ENCODE results near the gene CSRNP2. TPM values are rescaled to one million over a fixed set of nuclear protein-coding genes. Genes with fewer than 3 reads are reported as not detected.

Gene CSRNP2
- total RNA-seq, 1 experiment from 2014 or later, result 33.7 TPM

DNA sequence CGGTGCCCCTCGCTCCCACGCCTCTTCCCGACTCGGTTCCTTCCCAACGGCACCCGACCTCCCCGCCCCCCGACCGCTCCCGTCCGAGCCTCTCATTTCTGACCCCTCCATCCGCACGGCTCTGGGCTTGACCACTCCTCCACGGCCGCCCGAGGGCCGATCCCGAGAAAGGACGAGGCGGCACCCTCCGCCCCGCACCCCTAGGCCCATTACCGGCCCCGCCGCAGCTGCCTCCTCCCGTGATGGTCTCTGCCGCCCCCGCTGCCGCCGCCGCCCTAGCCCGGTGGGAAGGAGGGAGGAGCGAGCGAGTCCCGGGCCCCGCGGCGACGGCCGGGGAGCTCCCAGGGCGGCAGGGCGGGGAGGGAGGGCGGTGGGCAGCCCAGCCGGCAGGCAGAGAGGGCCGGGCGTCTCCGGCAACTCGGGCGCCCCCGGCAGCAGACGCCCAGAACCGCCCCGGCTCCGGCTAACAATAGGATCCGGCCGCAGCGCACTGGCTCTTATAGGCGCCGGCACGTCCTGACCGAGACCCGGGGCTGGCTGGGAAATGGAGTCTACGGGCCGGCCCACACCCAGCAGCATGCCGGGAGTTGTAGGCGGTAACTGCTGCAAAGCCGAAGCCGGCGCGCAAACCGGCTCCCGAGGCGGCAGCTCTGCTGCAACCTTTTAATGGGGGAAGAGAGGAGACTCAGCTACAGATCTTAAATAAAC is at the start of gene CSRNP2 (continued):
- TF ChIP-seq, protein P1, sequence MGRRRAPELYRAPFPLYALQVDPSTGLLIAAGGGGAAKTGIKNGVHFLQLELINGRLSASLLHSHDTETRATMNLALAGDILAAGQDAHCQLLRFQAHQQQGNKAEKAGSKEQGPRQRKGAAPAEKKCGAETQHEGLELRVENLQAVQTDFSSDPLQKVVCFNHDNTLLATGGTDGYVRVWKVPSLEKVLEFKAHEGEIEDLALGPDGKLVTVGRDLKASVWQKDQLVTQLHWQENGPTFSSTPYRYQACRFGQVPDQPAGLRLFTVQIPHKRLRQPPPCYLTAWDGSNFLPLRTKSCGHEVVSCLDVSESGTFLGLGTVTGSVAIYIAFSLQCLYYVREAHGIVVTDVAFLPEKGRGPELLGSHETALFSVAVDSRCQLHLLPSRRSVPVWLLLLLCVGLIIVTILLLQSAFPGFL (CRISPR knock-in tag; IDR thresholded peaks at IDR 0.05; ENCODE audit: borderline replicate concordance), result no peak
- TF ChIP-seq, protein P2, sequence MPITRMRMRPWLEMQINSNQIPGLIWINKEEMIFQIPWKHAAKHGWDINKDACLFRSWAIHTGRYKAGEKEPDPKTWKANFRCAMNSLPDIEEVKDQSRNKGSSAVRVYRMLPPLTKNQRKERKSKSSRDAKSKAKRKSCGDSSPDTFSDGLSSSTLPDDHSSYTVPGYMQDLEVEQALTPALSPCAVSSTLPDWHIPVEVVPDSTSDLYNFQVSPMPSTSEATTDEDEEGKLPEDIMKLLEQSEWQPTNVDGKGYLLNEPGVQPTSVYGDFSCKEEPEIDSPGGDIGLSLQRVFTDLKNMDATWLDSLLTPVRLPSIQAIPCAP (CRISPR knock-in tag; IDR thresholded peaks at IDR 0.05), result 0 out of 2 replicates have a peak, but pooled peaks have one; percentile 69
- TF ChIP-seq ZNF232 (CRISPR knock-in tag; IDR thresholded peaks at IDR 0.05) (no peak), SMAD4 (CRISPR knock-in tag; IDR thresholded peaks at IDR 0.05) (no peak), GABPB1 (CRISPR knock-in tag; IDR thresholded peaks at IDR 0.05) (peak; percentile 32), PRRX2 (CRISPR knock-in tag; IDR thresholded peaks at IDR 0.05) (no peak), ZNF138 (CRISPR knock-in tag; conservative IDR thresholded peaks at IDR 0.05) (peak; percentile 60; the same call in 1 of the 2 replicates), CREB1 (CRISPR knock-in tag; IDR thresholded peaks at IDR 0.05) (no peak), TCF7 (CRISPR knock-in tag; IDR thresholded peaks at IDR 0.05; ENCODE audit: low read depth) (no peak), NR1H2 (CRISPR knock-in tag; IDR thresholded peaks at IDR 0.05) (no peak), HMGA2 (CRISPR knock-in tag; IDR thresholded peaks at IDR 0.05) (no peak), TEAD4 (CRISPR knock-in tag; IDR thresholded peaks at IDR 0.05) (no peak), MYBL2 (CRISPR knock-in tag; IDR thresholded peaks at IDR 0.05) (peak; percentile 77; the same call in 1 of the 2 replicates)
- TF ChIP-seq, protein P3, sequence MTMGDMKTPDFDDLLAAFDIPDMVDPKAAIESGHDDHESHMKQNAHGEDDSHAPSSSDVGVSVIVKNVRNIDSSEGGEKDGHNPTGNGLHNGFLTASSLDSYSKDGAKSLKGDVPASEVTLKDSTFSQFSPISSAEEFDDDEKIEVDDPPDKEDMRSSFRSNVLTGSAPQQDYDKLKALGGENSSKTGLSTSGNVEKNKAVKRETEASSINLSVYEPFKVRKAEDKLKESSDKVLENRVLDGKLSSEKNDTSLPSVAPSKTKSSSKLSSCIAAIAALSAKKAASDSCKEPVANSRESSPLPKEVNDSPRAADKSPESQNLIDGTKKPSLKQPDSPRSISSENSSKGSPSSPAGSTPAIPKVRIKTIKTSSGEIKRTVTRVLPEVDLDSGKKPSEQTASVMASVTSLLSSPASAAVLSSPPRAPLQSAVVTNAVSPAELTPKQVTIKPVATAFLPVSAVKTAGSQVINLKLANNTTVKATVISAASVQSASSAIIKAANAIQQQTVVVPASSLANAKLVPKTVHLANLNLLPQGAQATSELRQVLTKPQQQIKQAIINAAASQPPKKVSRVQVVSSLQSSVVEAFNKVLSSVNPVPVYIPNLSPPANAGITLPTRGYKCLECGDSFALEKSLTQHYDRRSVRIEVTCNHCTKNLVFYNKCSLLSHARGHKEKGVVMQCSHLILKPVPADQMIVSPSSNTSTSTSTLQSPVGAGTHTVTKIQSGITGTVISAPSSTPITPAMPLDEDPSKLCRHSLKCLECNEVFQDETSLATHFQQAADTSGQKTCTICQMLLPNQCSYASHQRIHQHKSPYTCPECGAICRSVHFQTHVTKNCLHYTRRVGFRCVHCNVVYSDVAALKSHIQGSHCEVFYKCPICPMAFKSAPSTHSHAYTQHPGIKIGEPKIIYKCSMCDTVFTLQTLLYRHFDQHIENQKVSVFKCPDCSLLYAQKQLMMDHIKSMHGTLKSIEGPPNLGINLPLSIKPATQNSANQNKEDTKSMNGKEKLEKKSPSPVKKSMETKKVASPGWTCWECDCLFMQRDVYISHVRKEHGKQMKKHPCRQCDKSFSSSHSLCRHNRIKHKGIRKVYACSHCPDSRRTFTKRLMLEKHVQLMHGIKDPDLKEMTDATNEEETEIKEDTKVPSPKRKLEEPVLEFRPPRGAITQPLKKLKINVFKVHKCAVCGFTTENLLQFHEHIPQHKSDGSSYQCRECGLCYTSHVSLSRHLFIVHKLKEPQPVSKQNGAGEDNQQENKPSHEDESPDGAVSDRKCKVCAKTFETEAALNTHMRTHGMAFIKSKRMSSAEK (CRISPR knock-in tag; IDR thresholded peaks at IDR 0.05; ENCODE audit: borderline replicate concordance), result no peak
- TF ChIP-seq, protein P4, sequence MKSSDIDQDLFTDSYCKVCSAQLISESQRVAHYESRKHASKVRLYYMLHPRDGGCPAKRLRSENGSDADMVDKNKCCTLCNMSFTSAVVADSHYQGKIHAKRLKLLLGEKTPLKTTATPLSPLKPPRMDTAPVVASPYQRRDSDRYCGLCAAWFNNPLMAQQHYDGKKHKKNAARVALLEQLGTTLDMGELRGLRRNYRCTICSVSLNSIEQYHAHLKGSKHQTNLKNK (CRISPR knock-in tag; IDR thresholded peaks at IDR 0.05), result peak; percentile 82
- TF ChIP-seq, protein P5, sequence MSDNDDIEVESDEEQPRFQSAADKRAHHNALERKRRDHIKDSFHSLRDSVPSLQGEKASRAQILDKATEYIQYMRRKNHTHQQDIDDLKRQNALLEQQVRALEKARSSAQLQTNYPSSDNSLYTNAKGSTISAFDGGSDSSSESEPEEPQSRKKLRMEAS (CRISPR knock-in tag; IDR thresholded peaks at IDR 0.05), result peak; percentile 39; the same call in 1 of the 2 replicates
- TF ChIP-seq, protein P6, sequence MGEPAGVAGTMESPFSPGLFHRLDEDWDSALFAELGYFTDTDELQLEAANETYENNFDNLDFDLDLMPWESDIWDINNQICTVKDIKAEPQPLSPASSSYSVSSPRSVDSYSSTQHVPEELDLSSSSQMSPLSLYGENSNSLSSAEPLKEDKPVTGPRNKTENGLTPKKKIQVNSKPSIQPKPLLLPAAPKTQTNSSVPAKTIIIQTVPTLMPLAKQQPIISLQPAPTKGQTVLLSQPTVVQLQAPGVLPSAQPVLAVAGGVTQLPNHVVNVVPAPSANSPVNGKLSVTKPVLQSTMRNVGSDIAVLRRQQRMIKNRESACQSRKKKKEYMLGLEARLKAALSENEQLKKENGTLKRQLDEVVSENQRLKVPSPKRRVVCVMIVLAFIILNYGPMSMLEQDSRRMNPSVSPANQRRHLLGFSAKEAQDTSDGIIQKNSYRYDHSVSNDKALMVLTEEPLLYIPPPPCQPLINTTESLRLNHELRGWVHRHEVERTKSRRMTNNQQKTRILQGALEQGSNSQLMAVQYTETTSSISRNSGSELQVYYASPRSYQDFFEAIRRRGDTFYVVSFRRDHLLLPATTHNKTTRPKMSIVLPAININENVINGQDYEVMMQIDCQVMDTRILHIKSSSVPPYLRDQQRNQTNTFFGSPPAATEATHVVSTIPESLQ (CRISPR knock-in tag; IDR thresholded peaks at IDR 0.05), result no peak
- TF ChIP-seq, protein P7, sequence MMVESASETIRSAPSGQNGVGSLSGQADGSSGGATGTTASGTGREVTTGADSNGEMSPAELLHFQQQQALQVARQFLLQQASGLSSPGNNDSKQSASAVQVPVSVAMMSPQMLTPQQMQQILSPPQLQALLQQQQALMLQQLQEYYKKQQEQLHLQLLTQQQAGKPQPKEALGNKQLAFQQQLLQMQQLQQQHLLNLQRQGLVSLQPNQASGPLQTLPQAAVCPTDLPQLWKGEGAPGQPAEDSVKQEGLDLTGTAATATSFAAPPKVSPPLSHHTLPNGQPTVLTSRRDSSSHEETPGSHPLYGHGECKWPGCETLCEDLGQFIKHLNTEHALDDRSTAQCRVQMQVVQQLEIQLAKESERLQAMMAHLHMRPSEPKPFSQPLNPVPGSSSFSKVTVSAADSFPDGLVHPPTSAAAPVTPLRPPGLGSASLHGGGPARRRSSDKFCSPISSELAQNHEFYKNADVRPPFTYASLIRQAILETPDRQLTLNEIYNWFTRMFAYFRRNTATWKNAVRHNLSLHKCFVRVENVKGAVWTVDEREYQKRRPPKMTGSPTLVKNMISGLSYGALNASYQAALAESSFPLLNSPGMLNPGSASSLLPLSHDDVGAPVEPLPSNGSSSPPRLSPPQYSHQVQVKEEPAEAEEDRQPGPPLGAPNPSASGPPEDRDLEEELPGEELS (CRISPR knock-in tag; IDR thresholded peaks at IDR 0.05), result no peak
- TF ChIP-seq, protein P8, sequence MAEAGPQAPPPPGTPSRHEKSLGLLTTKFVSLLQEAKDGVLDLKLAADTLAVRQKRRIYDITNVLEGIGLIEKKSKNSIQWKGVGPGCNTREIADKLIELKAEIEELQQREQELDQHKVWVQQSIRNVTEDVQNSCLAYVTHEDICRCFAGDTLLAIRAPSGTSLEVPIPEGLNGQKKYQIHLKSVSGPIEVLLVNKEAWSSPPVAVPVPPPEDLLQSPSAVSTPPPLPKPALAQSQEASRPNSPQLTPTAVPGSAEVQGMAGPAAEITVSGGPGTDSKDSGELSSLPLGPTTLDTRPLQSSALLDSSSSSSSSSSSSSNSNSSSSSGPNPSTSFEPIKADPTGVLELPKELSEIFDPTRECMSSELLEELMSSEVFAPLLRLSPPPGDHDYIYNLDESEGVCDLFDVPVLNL (CRISPR knock-in tag; IDR thresholded peaks at IDR 0.05; ENCODE audit: borderline replicate concordance, low read depth), result peak; percentile 52; the same call in 1 of the 2 replicates
- TF ChIP-seq, protein P9, sequence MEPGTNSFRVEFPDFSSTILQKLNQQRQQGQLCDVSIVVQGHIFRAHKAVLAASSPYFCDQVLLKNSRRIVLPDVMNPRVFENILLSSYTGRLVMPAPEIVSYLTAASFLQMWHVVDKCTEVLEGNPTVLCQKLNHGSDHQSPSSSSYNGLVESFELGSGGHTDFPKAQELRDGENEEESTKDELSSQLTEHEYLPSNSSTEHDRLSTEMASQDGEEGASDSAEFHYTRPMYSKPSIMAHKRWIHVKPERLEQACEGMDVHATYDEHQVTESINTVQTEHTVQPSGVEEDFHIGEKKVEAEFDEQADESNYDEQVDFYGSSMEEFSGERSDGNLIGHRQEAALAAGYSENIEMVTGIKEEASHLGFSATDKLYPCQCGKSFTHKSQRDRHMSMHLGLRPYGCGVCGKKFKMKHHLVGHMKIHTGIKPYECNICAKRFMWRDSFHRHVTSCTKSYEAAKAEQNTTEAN (CRISPR knock-in tag; IDR thresholded peaks at IDR 0.05), result peak; percentile 63; the same call in 1 of the 2 replicates
- TF ChIP-seq, protein P10, sequence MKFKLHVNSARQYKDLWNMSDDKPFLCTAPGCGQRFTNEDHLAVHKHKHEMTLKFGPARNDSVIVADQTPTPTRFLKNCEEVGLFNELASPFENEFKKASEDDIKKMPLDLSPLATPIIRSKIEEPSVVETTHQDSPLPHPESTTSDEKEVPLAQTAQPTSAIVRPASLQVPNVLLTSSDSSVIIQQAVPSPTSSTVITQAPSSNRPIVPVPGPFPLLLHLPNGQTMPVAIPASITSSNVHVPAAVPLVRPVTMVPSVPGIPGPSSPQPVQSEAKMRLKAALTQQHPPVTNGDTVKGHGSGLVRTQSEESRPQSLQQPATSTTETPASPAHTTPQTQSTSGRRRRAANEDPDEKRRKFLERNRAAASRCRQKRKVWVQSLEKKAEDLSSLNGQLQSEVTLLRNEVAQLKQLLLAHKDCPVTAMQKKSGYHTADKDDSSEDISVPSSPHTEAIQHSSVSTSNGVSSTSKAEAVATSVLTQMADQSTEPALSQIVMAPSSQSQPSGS (CRISPR knock-in tag; IDR thresholded peaks at IDR 0.05; ENCODE audit: borderline replicate concordance, low read depth), result no peak
- TF ChIP-seq, protein P11, sequence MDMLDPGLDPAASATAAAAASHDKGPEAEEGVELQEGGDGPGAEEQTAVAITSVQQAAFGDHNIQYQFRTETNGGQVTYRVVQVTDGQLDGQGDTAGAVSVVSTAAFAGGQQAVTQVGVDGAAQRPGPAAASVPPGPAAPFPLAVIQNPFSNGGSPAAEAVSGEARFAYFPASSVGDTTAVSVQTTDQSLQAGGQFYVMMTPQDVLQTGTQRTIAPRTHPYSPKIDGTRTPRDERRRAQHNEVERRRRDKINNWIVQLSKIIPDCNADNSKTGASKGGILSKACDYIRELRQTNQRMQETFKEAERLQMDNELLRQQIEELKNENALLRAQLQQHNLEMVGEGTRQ (CRISPR knock-in tag; IDR thresholded peaks at IDR 0.05), result 0 out of 2 replicates have a peak, but pooled peaks have one; percentile 12
